H1 (cell line): ENCODE results near the gene NFYB. TPM values are rescaled to one million over a fixed set of nuclear protein-coding genes. Genes with fewer than 3 reads are reported as not detected.

Experiments
- CTCF ChIA-PET: fragments of 300-600 bp; sonication (Branson Sonifier 250); formaldehyde crosslinking; loops from one replicate; lab custom pipeline; 2021; ENCODE audit not compliant: partially characterized antibody; lab: Charles Lee
- POLR2A ChIA-PET: fragments of 300-600 bp; sonication (Branson Sonifier 250); formaldehyde crosslinking; loops from one replicate; lab custom pipeline; 2021; ENCODE audit warnings: inconsistent platforms; ENCODE audit not compliant: partially characterized antibody; lab: Charles Lee
- DNase-seq, 2 experiments: peaks; one replicate each; pipeline versions ENCODE4 v3.0.0 to v3.0.0-alpha.2; 2010 to 2022; ENCODE audit warnings: low spot score in 2 of 2, low read depth in 1 of 2, mixed read lengths in 1 of 2
- FAIRE-seq: peaks from 2 replicates; lab custom pipeline; 2011; peaks lifted over from hg19 to GRCh38; lab: Jason Lieb, UNC
- H2AFZ ChIP-seq: 2 replicates; pipeline ENCODE4 v1.8.1; 2012; ENCODE audit warnings: low read length, inconsistent platforms
- H2AK5ac ChIP-seq: 2 replicates; pipeline ENCODE4 v1.6.1; 2013; ENCODE audit warnings: low read depth, low read length
- H2BK120ac ChIP-seq: replicated peaks from 2 replicates; pipeline ENCODE3; 2013; ENCODE audit warnings: low read depth, low read length, inconsistent platforms
- H2BK12ac ChIP-seq: 2 replicates; pipeline ENCODE4 v1.6.1; 2013; ENCODE audit warnings: low read depth, low read length
- H2BK15ac ChIP-seq: 2 replicates; pipeline ENCODE4 v1.6.1; 2013; ENCODE audit warnings: low read length
- H2BK20ac ChIP-seq: 2 replicates; pipeline ENCODE4 v1.6.1; 2013; ENCODE audit warnings: low read length
- H2BK5ac ChIP-seq: 2 replicates; pipeline ENCODE4 v1.6.1; 2013; ENCODE audit warnings: low read depth, low read length
- H3K14ac ChIP-seq: 2 replicates; pipeline ENCODE4 v1.6.1; 2013; ENCODE audit warnings: inconsistent platforms; ENCODE audit not compliant: insufficient read length
- H3K18ac ChIP-seq: 2 replicates; pipeline ENCODE4 v1.6.1; 2013; ENCODE audit warnings: low read length; ENCODE audit errors: extremely low read depth
- H3K23ac ChIP-seq: 2 replicates; pipeline ENCODE4 v1.6.1; 2013; ENCODE audit warnings: inconsistent platforms; ENCODE audit not compliant: insufficient read length
- H3K23me2 ChIP-seq: 2 replicates; pipeline ENCODE4 v1.6.1; 2013; ENCODE audit warnings: low read depth, low read length
- H3K27ac ChIP-seq: 2 replicates; pipeline ENCODE4 v1.6.1; 2011; ENCODE audit warnings: low read depth, low read length, inconsistent platforms
- H3K27me3 ChIP-seq, 4 experiments: replicated peaks in 1 of 4; 1 replicate in 1 of 4; 2 replicates in 3 of 4; pipeline versions ENCODE4 v1.6.1 to v1.8.1; 2011 to 2013; ENCODE audit warnings: low read length in 3 of 4, mild to moderate bottlenecking in 3 of 4, inconsistent platforms in 2 of 4, mixed read lengths in 2 of 4, moderate library complexity in 1 of 4; ENCODE audit not compliant: control insufficient read depth in 3 of 4, insufficient read depth in 3 of 4; ENCODE audit errors: extremely low read depth in 1 of 4
- H3K36me3 ChIP-seq, 4 experiments: 2 replicates each; pipeline versions ENCODE4 v1.6.1 to v1.8.1; 2011 to 2013; ENCODE audit warnings: mild to moderate bottlenecking in 4 of 4, low read length in 3 of 4, moderate library complexity in 2 of 4, control low read depth in 1 of 4, inconsistent platforms in 1 of 4; ENCODE audit not compliant: insufficient read depth in 4 of 4, control insufficient read depth in 2 of 4
- H3K4ac ChIP-seq: replicated peaks from 2 replicates; pipeline ENCODE3; 2013; ENCODE audit warnings: low read length, low read depth, mixed read lengths, inconsistent platforms; ENCODE audit not compliant: insufficient read length
- H3K4me1 ChIP-seq, 4 experiments: replicated peaks in 1 of 4; 1 replicate in 1 of 4; 2 replicates in 3 of 4; pipeline versions ENCODE4 v1.6.1 to v1.8.1; 2011 to 2013; ENCODE audit warnings: low read length in 3 of 4, inconsistent platforms in 2 of 4, mixed read lengths in 1 of 4; ENCODE audit not compliant: insufficient read depth in 4 of 4, control insufficient read depth in 3 of 4
- H3K4me2 ChIP-seq, 2 experiments: 2 replicates each; pipeline versions ENCODE4 v1.6.1 to v1.8.1; 2011 to 2013; ENCODE audit warnings: low read depth in 2 of 2, low read length in 2 of 2, control low read depth in 1 of 2, inconsistent platforms in 1 of 2, mild to moderate bottlenecking in 1 of 2; ENCODE audit not compliant: insufficient read depth in 1 of 2
- H3K4me3 ChIP-seq, 4 experiments: fragments of 200-600, 300-600 bp in 1 of 4; sonication (generic), shearing (Covaris generic), sonication (Bioruptor Twin) in 1 of 4; 2 replicates each; pipeline versions ENCODE4 v1.5.1 to v1.8.1; 2011 to 2016; ENCODE audit warnings: low read length in 4 of 4, low read depth in 3 of 4, control low read depth in 2 of 4, inconsistent platforms in 2 of 4, mild to moderate bottlenecking in 2 of 4, mixed read lengths in 1 of 4, moderate library complexity in 1 of 4; ENCODE audit not compliant: insufficient read depth in 2 of 4; ENCODE audit errors: extremely low read depth in 1 of 4
- H3K56ac ChIP-seq: replicated peaks from 2 replicates; pipeline ENCODE3; 2013; ENCODE audit warnings: low read depth, mild to moderate bottlenecking, mixed read lengths, low read length, inconsistent platforms; ENCODE audit not compliant: insufficient read length
- H3K79me1 ChIP-seq: 2 replicates; pipeline ENCODE4 v1.6.1; 2013; ENCODE audit warnings: low read depth, low read length, control low read depth
- H3K79me2 ChIP-seq, 2 experiments: 2 replicates each; pipeline versions ENCODE4 v1.6.1 to v1.8.1; 2012 to 2013; ENCODE audit warnings: low read length in 2 of 2, mild to moderate bottlenecking in 2 of 2, inconsistent platforms in 1 of 2; ENCODE audit not compliant: insufficient read depth in 2 of 2, control insufficient read depth in 1 of 2
- H3K9ac ChIP-seq, 4 experiments: replicated peaks in 1 of 4; 1 replicate in 1 of 4; 2 replicates in 3 of 4; pipeline versions ENCODE4 v1.6.1 to v1.8.1; 2011 to 2013; ENCODE audit warnings: low read depth in 3 of 4, low read length in 3 of 4, control low read depth in 2 of 4, mild to moderate bottlenecking in 2 of 4, moderate library complexity in 2 of 4, inconsistent platforms in 1 of 4; ENCODE audit errors: extremely low read depth in 1 of 4
- H3K9me3 ChIP-seq, 2 experiments: 2 replicates each; pipeline versions ENCODE4 v1.6.1 to v1.8.1; 2012 to 2013; ENCODE audit warnings: mild to moderate bottlenecking in 2 of 2, moderate library complexity in 2 of 2, control low read depth in 1 of 2, inconsistent platforms in 1 of 2, low read depth in 1 of 2, low read length in 1 of 2, mixed read lengths in 1 of 2; ENCODE audit not compliant: insufficient read depth in 2 of 2
- H4K20me1 ChIP-seq, 2 experiments: replicated peaks in 1 of 2; 2 replicates each; pipeline versions ENCODE3 to v1.8.1; 2011 to 2013; ENCODE audit warnings: inconsistent platforms in 2 of 2, low read length in 2 of 2, mild to moderate bottlenecking in 1 of 2; ENCODE audit not compliant: insufficient read depth in 2 of 2, control insufficient read depth in 1 of 2
- H4K5ac ChIP-seq: 2 replicates; pipeline ENCODE4 v1.6.1; 2013; ENCODE audit warnings: low read length, low read depth, mixed read lengths, inconsistent platforms; ENCODE audit not compliant: insufficient read length
- H4K8ac ChIP-seq: 2 replicates; pipeline ENCODE4 v1.8.0; 2013; ENCODE audit warnings: mild to moderate bottlenecking, moderate library complexity, low read length, inconsistent platforms; ENCODE audit not compliant: insufficient read depth; ENCODE audit errors: extremely low read depth
- H4K91ac ChIP-seq: replicated peaks from 2 replicates; pipeline ENCODE3; 2013; ENCODE audit warnings: low read length, mixed read lengths, inconsistent platforms; ENCODE audit not compliant: insufficient read length
- BCL11A ChIP-seq, 2 experiments: IDR thresholded peaks; one replicate each; pipeline ENCODE4 v1.6.1; 2011; ENCODE audit warnings: low read depth in 2 of 2, low read length in 2 of 2, mild to moderate bottlenecking in 2 of 2
- BRCA1 ChIP-seq: IDR thresholded peaks from 2 replicates; pipeline ENCODE4 v1.6.1; 2012; ENCODE audit warnings: low read depth, low read length, improper control_type of control experiment
- NRF1 ChIP-seq: IDR thresholded peaks from 2 replicates; pipeline ENCODE4 v1.6.1; 2011; ENCODE audit warnings: mild to moderate bottlenecking, low read depth, low read length, improper control_type of control experiment
- PHF8 ChIP-seq: fragments of 200-600 bp; sonication (generic); conservative IDR thresholded peaks from 2 replicates; pipeline ENCODE4 v1.7.1; 2012; ENCODE audit warnings: low read depth, mild to moderate bottlenecking, inconsistent platforms, low read length, moderate library complexity
- POLR2AphosphoS5 ChIP-seq: IDR thresholded peaks from 2 replicates; pipeline ENCODE4 v1.6.1; 2011; ENCODE audit warnings: low read depth, low read length
- SP4 ChIP-seq: IDR thresholded peaks from 2 replicates; pipeline ENCODE4 v1.6.1; 2012; ENCODE audit warnings: low read length, inconsistent platforms
- WGBS, 2 experiments: shearing (Covaris generic) in 1 of 2; methylation state at CpG; one replicate each; pipeline versions ENCODE4 v1.1.6 to v1.1.7; 2013 to 2015; ENCODE audit warnings: low lambda C conversion rate in 2 of 2, mixed read lengths in 2 of 2, inconsistent platforms in 1 of 2, low coverage in 1 of 2, missing lambda C conversion rate in 1 of 2; ENCODE audit not compliant: insufficient replicate concordance in 2 of 2, insufficient coverage in 1 of 2, insufficient read length in 1 of 2; ENCODE audit errors: extremely low coverage in 1 of 2, missing lambda C conversion rate in 1 of 2; 5-methylcytosine and 5-hydroxymethylcytosine counted together
- polyA plus RNA-seq, 7 experiments: library from polyadenylated mRNA; depleted of rRNA in 3 of 7; stranded (reverse) in 5 of 7; unstranded in 2 of 7; fragments of >200 nt in 5 of 7; fragments of 200-250 nt in 2 of 7; gene quantifications; 1 replicate in 5 of 7; 2 replicates in 1 of 7; 4 replicates in 1 of 7; pipeline versions ENCODE4 v1.2.1 to v1.2.3, GENCODE V29; 2011 to 2013; ENCODE audit warnings: missing spikeins in 2 of 7, mixed read lengths in 2 of 7
- total RNA-seq: library from RNA; stranded (reverse); fragmentation: NEBNext Ultra II Directional; extraction: Animal tissue kit (Norgen Biotek cat#: 25700); gene quantifications from 2 replicates; pipeline ENCODE4 v1.2.1, GENCODE V29; 2021

The NFYB gene
- total and polyA plus RNA-seq, 2 of the 8 experiments (the other 6 are each of a cell fraction or from before 2014, with no cell fraction given) = 29.1 to 43.5 TPM

DNA sequence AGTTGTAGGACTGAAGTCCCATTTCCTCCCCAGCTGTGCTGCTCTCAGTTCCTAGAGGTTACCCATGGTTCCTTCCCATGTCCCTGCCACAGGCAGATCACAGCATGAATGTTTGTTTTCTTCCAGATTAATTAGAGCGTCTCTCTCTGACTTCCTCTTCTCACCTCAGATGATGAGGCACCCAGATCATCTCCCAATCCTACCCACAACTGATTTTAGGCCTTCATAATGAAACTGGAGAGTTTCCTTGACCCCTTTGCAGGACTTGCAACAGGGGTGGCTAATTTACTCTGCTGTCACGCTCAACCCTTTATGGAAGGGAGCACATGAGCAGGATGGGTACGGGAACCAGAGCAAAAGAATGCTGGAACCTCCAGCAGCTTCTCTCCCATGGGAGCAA is 45.4 kb upstream of the NFYB start:
- Histone ChIP-seq H3K27ac (no peak overlapping the region), H2BK5ac (no peak overlapping the region), H3K9ac (no peak overlapping the region), H3K36me3 (no peaks in the 10 kb centered on the region), H2BK15ac (no peak overlapping the region), H4K91ac (no peak overlapping the region), H3K23ac (no peak overlapping the region), H3K27me3 (no peaks in the 10 kb centered on the region; a peak in 1 of 7 replicates), H2AK5ac (no peak overlapping the region), H3K79me1 (no peaks in the 10 kb centered on the region), H4K8ac (no peak overlapping the region), H2AFZ (peak overlapping the region; percentile 6; the same call in 1 of the 2 replicates), H3K4me1 (no peaks in the 10 kb centered on the region), H3K23me2 (no peaks in the 10 kb centered on the region), H3K9me3 (no peaks in the 10 kb centered on the region; a peak in 1 of 4 replicates), H2BK12ac (no peak overlapping the region), H2BK120ac (no peak overlapping the region), H3K56ac (no peak overlapping the region), H4K20me1 (no peaks in the 10 kb centered on the region), H3K4me3 (no peak overlapping the region), H3K14ac (no peak overlapping the region), H3K18ac (no peak overlapping the region), H2BK20ac (no peak overlapping the region), H3K79me2 (no peaks in the 10 kb centered on the region), H4K5ac (no peak overlapping the region), H3K4me2 (no peak overlapping the region), H3K4ac (no peak overlapping the region)
- FAIRE-seq (no peak), DNase-seq (no peak)
- POLR2A ChIA-PET = interaction anchor here (1.2 kb wide), 1 partner anchor 13 kb away, joined by 3 read pairs; no protein-coding TSS in a partner anchor
- WGBS, 2 experiments = 71% methylated on average over 3 of the region's 3 CpGs; no CpG with 5 or more reads in 1 of the 2 experiments
- CTCF ChIA-PET = interaction anchor here (0.7 kb wide), 1 partner anchor 44 kb away, joined by 5 read pairs; no protein-coding TSS in a partner anchor
- TF ChIP-seq NRF1 = no peak
- no peak for TF ChIP-seq BRCA1
- no peak for TF ChIP-seq POLR2AphosphoS5
- TF ChIP-seq BCL11A (IDR thresholded peaks at IDR 0.05; ENCODE audit: low read depth in 2 of 2, low read length in 2 of 2) = no peak
- no peak for TF ChIP-seq SP4
- no peak for TF ChIP-seq PHF8
